Measurements from ENCODE around the gene CNTNAP2. TPM values are rescaled to one million over a fixed set of nuclear protein-coding genes. Genes with fewer than 3 reads are reported as not detected.

CNTNAP2 gene
- total RNA-seq, 1 experiment from 2014 or later: 64.5 TPM

GRCh38 chr7:148456351-148456750, 2339.8 kb downstream of the CNTNAP2 start:
- H2BK20ac ChIP-seq (ENCODE audit: low read depth, low read length, poor library complexity, severe bottlenecking): no peak overlapping the region
- TF ChIP-seq CTCF (conservative IDR thresholded peaks at IDR 0.05): no peak

More at GRCh38 chr7:148456351-148456750, 2339.8 kb downstream of the CNTNAP2 start:
- no peaks in the 10 kb centered on the region; the same call in 1 of the 2 replicates for H3K27me3 Mint-ChIP-seq (ENCODE audit: low read depth)
- Histone ChIP-seq H2AFZ (ENCODE audit: low read length) (no peak overlapping the region), H4K8ac (replicated peaks; ENCODE audit: insufficient read length, low read depth, low read length) (no peak overlapping the region), H3K27ac (ENCODE audit: insufficient read length, low read depth, low read length) (no peak overlapping the region), H4K91ac (ENCODE audit: insufficient read length, low read depth, low read length) (no peak overlapping the region), H4K20me1 (ENCODE audit: control insufficient read depth, insufficient read depth, insufficient read length) (no peaks in the 10 kb centered on the region), H3K14ac (ENCODE audit: insufficient read depth, low read length) (no peak overlapping the region), H2AK5ac (ENCODE audit: insufficient read length, low read length) (no peak overlapping the region), H3K4me1 (ENCODE audit: insufficient read depth, low read length) (no peaks in the 10 kb centered on the region), H3K18ac (ENCODE audit: insufficient read length, low read depth, low read length) (no peak overlapping the region), H4K5ac (ENCODE audit: insufficient read length, low read depth, low read length) (no peak overlapping the region), H3K9me3 (ENCODE audit: control insufficient read depth, low read depth, low read length) (no peaks in the 10 kb centered on the region), H2BK120ac (ENCODE audit: low read depth, low read length, poor library complexity, severe bottlenecking) (no peak overlapping the region), H3T11ph (ENCODE audit: low read length) (no peak overlapping the region), H2BK12ac (ENCODE audit: insufficient read length, low read depth, low read length) (no peak overlapping the region), H2BK15ac (ENCODE audit: low read depth, low read length) (no peak overlapping the region), H3K79me2 (ENCODE audit: insufficient read depth, low read length) (no peaks in the 10 kb centered on the region), H3K79me1 (ENCODE audit: insufficient read depth, low read depth, low read length, poor library complexity, severe bottlenecking) (no peaks in the 10 kb centered on the region), H3K23me2 (ENCODE audit: insufficient read length, low read depth, low read length, poor library complexity, severe bottlenecking) (peaks cover 2% of the 10 kb centered on the region), H3K4me2 (ENCODE audit: insufficient read depth, insufficient read length, low read length) (no peak overlapping the region), H3K4ac (ENCODE audit: low read depth, low read length) (no peak overlapping the region), H3K23ac (ENCODE audit: insufficient read length, low read depth, low read length) (no peak overlapping the region), H3K27me3 (ENCODE audit: insufficient read depth, low read length) (no peaks in the 10 kb centered on the region), H2BK5ac (ENCODE audit: insufficient read length, low read length) (no peak overlapping the region), H3K9ac (ENCODE audit: extremely low read depth, insufficient read length, low read length) (no peak overlapping the region), H3K56ac (ENCODE audit: insufficient read length, low read depth, low read length) (no peak overlapping the region)
- peaks cover 0 to 4% of the 10 kb centered on the region in 2 experiments; a peak in 2 of 5 replicates for H3K9me3 Mint-ChIP-seq
- no CpG with 5 or more reads among the region's 8 CpGs for whole genome bisulfite sequencing (ENCODE audit: extremely low coverage, insufficient read length, low lambda C conversion rate)
- H3K4me3 Mint-ChIP-seq: no peak overlapping the region
- no peaks in the 10 kb centered on the region; a peak in 1 of 7 replicates for H3K36me3 Mint-ChIP-seq (ENCODE audit: insufficient read depth in 1 of 3, low read depth in 3 of 3)
- H3K4me1 Mint-ChIP-seq: peaks cover 7 to 8% of the 10 kb centered on the region in 2 experiments
- DNase-seq: no peak
- H3K27ac Mint-ChIP-seq: no peak overlapping the region
